GM12878 (cell line): Measurements from ENCODE around the gene BCAS3. TPM values are rescaled to one million over a fixed set of nuclear protein-coding genes. Genes with fewer than 3 reads are reported as not detected.
A peak's percentile ranks its signal among the peaks of the same experiment; 100 is the strongest.

Source experiments
- ATAC-seq: fragments of 200-7000 bp; cut with Tn5 transposase; 3 replicates; pipeline ENCODE4 v1.9.1; 2020; ENCODE audit warnings: mild to moderate bottlenecking, moderate library complexity
- BruUV-seq: library from RNA; stranded (reverse); fragments of 400-500 nt; replicated peaks from 2 replicates; lab custom pipeline; 2021; lab: Mats Ljungman, UMichigan
- CTCF ChIA-PET: fragments of 300-600 bp; sonication (Branson Sonifier 250); formaldehyde crosslinking; extraction: SDS; loops from one replicate; lab custom pipeline; 2021; ENCODE audit warnings: inconsistent platforms; lab: Yijun Ruan, JAX
- POLR2A ChIA-PET: fragments of 350-600 bp; formaldehyde crosslinking; extraction: SDS; loops from one replicate; lab custom pipeline; 2021; ENCODE audit warnings: inconsistent platforms; lab: Charles Lee
- RAD21 ChIA-PET: fragments of 300-600 bp; sonication (Branson Sonifier 250); formaldehyde crosslinking; loops from one replicate; lab custom pipeline; 2023; ENCODE audit warnings: antibody characterized with exemption; ENCODE audit not compliant: unreplicated experiment; lab: Charles Lee
- SMC1A ChIA-PET: fragments of 300-600 bp; sonication (Branson Sonifier 250); formaldehyde crosslinking; loops from one replicate; lab custom pipeline; 2023; ENCODE audit not compliant: unreplicated experiment, uncharacterized antibody; lab: Charles Lee
- DNase-seq: peaks from one replicate; pipeline ENCODE4 v3.0.0-alpha.2; 2011; ENCODE audit warnings: low read depth, low spot score
- FAIRE-seq: peaks from 3 replicates; lab custom pipeline; 2011; peaks lifted over from hg19 to GRCh38; lab: Jason Lieb, UNC
- H2AFZ ChIP-seq: 2 replicates; pipeline ENCODE4 v1.6.0; 2011; ENCODE audit warnings: low read depth, low read length, control low read depth; ENCODE audit not compliant: control insufficient read depth
- H3K27ac ChIP-seq: 2 replicates; pipeline ENCODE4 v1.5.1; 2011; ENCODE audit warnings: control low read depth; ENCODE audit not compliant: control insufficient read depth, insufficient read depth
- H3K27me3 ChIP-seq, 2 experiments: replicated peaks in 1 of 2; 2 replicates each; pipeline versions ENCODE4 v1.6.0 to v1.6.1; 2011; ENCODE audit warnings: low read length in 1 of 2; ENCODE audit not compliant: control insufficient read depth in 2 of 2, insufficient read depth in 2 of 2
- H3K36me3 ChIP-seq, 2 experiments: 2 replicates each; pipeline ENCODE4 v1.5.1; 2011; ENCODE audit warnings: low read length in 1 of 2; ENCODE audit not compliant: control insufficient read depth in 2 of 2, insufficient read depth in 2 of 2
- H3K4me1 ChIP-seq: 2 replicates; pipeline ENCODE4 v1.6.1; 2011; ENCODE audit warnings: mild to moderate bottlenecking, low read length, moderate library complexity, mixed read lengths; ENCODE audit not compliant: control insufficient read depth, insufficient read depth
- H3K4me2 ChIP-seq: 2 replicates; pipeline ENCODE4 v1.6.0; 2011; ENCODE audit warnings: control low read depth; ENCODE audit not compliant: control insufficient read depth, insufficient read depth
- H3K4me3 ChIP-seq: fragments of 200-600 bp; sonication (generic); 2 replicates; pipeline ENCODE4 v1.5.1; 2016
- H3K79me2 ChIP-seq: 2 replicates; pipeline ENCODE4 v1.6.0; 2011; ENCODE audit warnings: low read length; ENCODE audit not compliant: control insufficient read depth, insufficient read depth
- H3K9ac ChIP-seq: 2 replicates; pipeline ENCODE4 v1.8.0; 2011; ENCODE audit warnings: low read length, control low read depth, mixed read lengths; ENCODE audit not compliant: control insufficient read depth, insufficient read depth
- H3K9me3 ChIP-seq: replicated peaks from 3 replicates; pipeline ENCODE4 v1.5.1; 2011; ENCODE audit warnings: mild to moderate bottlenecking, low read length; ENCODE audit not compliant: control insufficient read depth, insufficient read depth
- H4K20me1 ChIP-seq: 2 replicates; pipeline ENCODE4 v1.6.0; 2011; ENCODE audit not compliant: control insufficient read depth, insufficient read depth
- ATF7 ChIP-seq: fragments of 450-650 bp; IDR thresholded peaks from 2 replicates; pipeline ENCODE4 v1.6.1; 2016; ENCODE audit warnings: low read depth, mild to moderate bottlenecking
- E2F8 ChIP-seq: fragments of 450-650 bp; IDR thresholded peaks from 2 replicates; pipeline ENCODE4 v1.6.1; 2018; ENCODE audit warnings: mild to moderate bottlenecking, low read depth, moderate library complexity; ENCODE audit not compliant: partially characterized antibody
- ETV6 ChIP-seq, 2 experiments: fragments of 450-650 bp in 1 of 2; IDR thresholded peaks in 1 of 2; conservative IDR thresholded peaks in 1 of 2; 2 replicates each; pipeline ENCODE4 v1.6.1; 2014; ENCODE audit warnings: antibody characterized with exemption in 1 of 2, borderline replicate concordance in 1 of 2, low read depth in 1 of 2, mild to moderate bottlenecking in 1 of 2, moderate library complexity in 1 of 2
- HDGF ChIP-seq: fragments of 450-650 bp; IDR thresholded peaks from 2 replicates; pipeline ENCODE4 v1.6.1; 2016; ENCODE audit warnings: antibody characterized with exemption
- HSF1 ChIP-seq: fragments of 150-350 bp; IDR thresholded peaks from 2 replicates; pipeline ENCODE4 v1.6.1; 2014; ENCODE audit warnings: mild to moderate bottlenecking, low read depth, low read length
- IKZF1 ChIP-seq: fragments of 450-650 bp; conservative IDR thresholded peaks from 2 replicates; pipeline ENCODE4 v1.6.1; 2017; ENCODE audit warnings: antibody characterized with exemption, mild to moderate bottlenecking
- MXI1 ChIP-seq: fragments of 150-350 bp; IDR thresholded peaks from 2 replicates; pipeline ENCODE4 v1.6.1; 2011; ENCODE audit warnings: low read depth, mild to moderate bottlenecking, inconsistent platforms, low read length, improper control_type of control experiment
- NFXL1 ChIP-seq: fragments of 450-650 bp; IDR thresholded peaks from 2 replicates; pipeline ENCODE4 v1.6.1; 2017; ENCODE audit warnings: antibody characterized with exemption, mild to moderate bottlenecking, borderline replicate concordance
- WRNIP1 ChIP-seq: IDR thresholded peaks from 2 replicates; pipeline ENCODE4 v1.6.1; 2011; ENCODE audit warnings: low read depth, low read length, improper control_type of control experiment, borderline replicate concordance
- WGBS: methylation state at CpG from one replicate; pipeline ENCODE4 v1.1.6; 2016; ENCODE audit warnings: low lambda C conversion rate; ENCODE audit not compliant: insufficient replicate concordance, insufficient coverage; ENCODE audit errors: missing lambda C conversion rate; 5-methylcytosine and 5-hydroxymethylcytosine counted together
- in situ Hi-C: fragments of 300-500 bp; cut with MboI; formaldehyde crosslinking; loops from 9 replicates; pipeline ENCODE4 v1.14.3; 2018; ENCODE audit warnings: mixed read lengths
- intact Hi-C: fragments of 100-400 bp; cut with micrococcal nuclease; formaldehyde crosslinking; loops from one replicate; pipeline ENCODE4 v1.14.2; 2022; ENCODE audit not compliant: unreplicated experiment
- polyA plus RNA-seq, 11 experiments: library from polyadenylated mRNA; depleted of rRNA in 4 of 11; unstranded in 6 of 11; stranded (reverse) in 5 of 11; fragments of >200 nt; fragmentation: Nextera tagmentation in 4 of 11; fragmentation: Illumina TruSeq in 1 of 11; extraction: Ambion mirVana in 4 of 11; extraction: Trizol in 1 of 11; gene quantifications; 1 replicate in 1 of 11; 2 replicates in 10 of 11; pipeline versions ENCODE4 v1.2.1 to v1.2.3, GENCODE V29; 2011 to 2016; ENCODE audit warnings: inconsistent platforms in 2 of 11, missing spikeins in 2 of 11, low read depth in 1 of 11
- total RNA-seq, 4 experiments: library from RNA; depleted of rRNA in 3 of 4; stranded (reverse); fragments of >200 nt in 3 of 4; fragmentation: Illumina TruSeq in 1 of 4; extraction: Trizol in 1 of 4; gene quantifications; 2 replicates each; pipeline versions ENCODE4 v1.2.1 to v1.2.3, GENCODE V29; 2013 to 2021

The BCAS3 gene
- total and polyA plus RNA-seq, 10 of the 15 experiments (the other 5 are each of a cell fraction or from before 2014, with no cell fraction given): 2.1 to 11.0 (median 6.6) TPM

DNA sequence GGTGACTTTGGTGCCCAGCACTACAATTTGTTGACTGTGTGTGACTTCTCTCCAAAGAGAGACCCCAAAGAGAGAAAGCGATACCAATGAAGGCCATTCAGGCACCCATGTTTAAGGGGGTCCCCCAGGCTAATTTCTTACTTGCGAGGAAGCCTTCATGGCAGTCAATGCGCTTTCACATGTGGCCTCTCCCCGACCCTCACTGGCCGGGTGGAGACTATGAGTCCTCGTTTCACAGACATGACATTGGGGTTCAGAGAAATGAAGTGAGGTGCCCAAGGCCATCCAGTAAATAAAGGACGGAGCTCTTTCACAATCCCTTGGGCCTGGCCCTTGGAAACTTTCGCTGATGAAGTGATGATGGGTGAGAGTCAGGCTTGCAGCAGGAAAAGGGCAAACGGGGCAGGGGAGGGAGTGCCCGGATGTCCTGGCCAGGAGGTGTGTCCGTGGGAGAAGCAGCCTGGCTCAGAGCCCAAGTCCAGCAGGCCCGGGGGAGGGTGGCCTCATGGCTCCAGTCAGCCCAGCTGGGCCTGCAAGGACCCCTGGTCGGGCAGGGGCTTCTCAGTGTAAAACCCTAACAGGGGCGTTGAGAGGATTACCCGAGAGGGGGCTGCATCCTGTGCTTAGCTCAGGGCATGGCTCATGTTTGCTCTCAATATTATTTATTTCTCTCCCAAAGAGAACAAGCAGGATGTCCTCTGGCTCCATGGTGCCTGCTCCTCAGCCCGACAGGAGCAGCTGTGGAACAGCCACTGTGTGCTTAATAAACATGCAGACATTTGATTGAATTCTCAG is 736.7 kb downstream of the BCAS3 start:
- Histone ChIP-seq H3K36me3 (no peaks in the 10 kb centered on the region), H4K20me1 (no peaks in the 10 kb centered on the region), H3K4me1 (peaks cover 4% of the 10 kb centered on the region; the same call in 1 of the 2 replicates), H3K4me3 (no peak overlapping the region), H3K9me3 (peaks cover 1% of the 10 kb centered on the region; the same call in 1 of the 3 replicates), H2AFZ (no peak overlapping the region), H3K4me2 (no peak overlapping the region), H3K79me2 (no peaks in the 10 kb centered on the region), H3K9ac (no peak overlapping the region), H3K27me3 (peaks cover 10 to 20% of the 10 kb centered on the region in 2 experiments; a peak in 3 of 4 replicates), H3K27ac (no peak overlapping the region)
- 0 out of 4 replicates have a peak, but pooled peaks of 1 of the 2 experiments have one; percentile 70 for TF ChIP-seq ETV6 (conservative IDR thresholded peaks at IDR 0.05 in 1 of 2, IDR thresholded peaks at IDR 0.05 in 1 of 2; ENCODE audit: borderline replicate concordance in 1 of 2, low read depth in 1 of 2)
- peak; percentile 85; the same call in 1 of the 2 replicates for TF ChIP-seq NFXL1
- TF ChIP-seq HDGF: no peak
- no peak for TF ChIP-seq ATF7
- WGBS: 48% methylated on average over 14 of the region's 16 CpGs
- ATAC-seq (no peak), DNase-seq (no peak), FAIRE-seq (no peak)
- intact Hi-C loops: no loop called here
- in situ Hi-C loops: loop anchor here (10.0 kb wide), 1 partner anchor 690 kb away; no protein-coding TSS in a partner anchor
- no TSS peak for BruUV-seq
- ChIA-PET CTCF (interaction anchor here (1.0 to 2.4 kb wide), 4 partner anchors 33 to 426 kb away, joined by 3 to 7 read pairs (median 5); no protein-coding TSS in a partner anchor), POLR2A (no interaction called here), SMC1A (interaction anchor here (2.2 kb wide), 1 partner anchor 695 kb away, joined by 8 read pairs; no protein-coding TSS in a partner anchor), RAD21 (interaction anchor here (0.7 to 1.9 kb wide), 2 partner anchors 423 to 695 kb away, joined by 3 to 8 read pairs; no protein-coding TSS in a partner anchor)

DNA sequence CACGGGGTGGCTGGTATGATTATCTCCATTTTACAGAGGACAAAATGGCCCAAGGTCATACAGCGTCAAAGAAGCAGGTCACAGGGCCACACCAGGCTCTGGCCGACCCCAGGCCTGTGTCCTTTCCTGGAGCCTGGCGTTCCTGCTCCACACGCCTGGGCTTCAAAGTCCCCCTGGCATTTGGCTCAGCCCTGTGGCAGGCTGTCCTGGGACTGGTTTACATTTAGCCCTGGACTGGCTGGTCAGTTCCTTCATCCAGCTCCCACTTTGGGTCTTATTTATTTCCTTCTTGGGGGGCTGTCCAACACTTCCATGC is 737.2 kb downstream of the BCAS3 start:
- no peak overlapping the region for H3K4me3 ChIP-seq
- ChIA-PET RAD21 (interaction anchor here (1.3 to 1.9 kb wide), 2 partner anchors 421 to 695 kb away, joined by 4 to 8 read pairs; no protein-coding TSS in a partner anchor), POLR2A (no interaction called here), SMC1A (no interaction called here), CTCF (interaction anchor here (1.0 to 2.4 kb wide), 2 partner anchors 136 to 221 kb away, joined by 3 to 7 read pairs; no protein-coding TSS in a partner anchor)
- H2AFZ ChIP-seq: no peak overlapping the region
- H3K27me3 ChIP-seq: peaks cover 10 to 19% of the 10 kb centered on the region in 2 experiments; a peak in 3 of 4 replicates
- H4K20me1 ChIP-seq: no peaks in the 10 kb centered on the region
- H3K79me2 ChIP-seq: no peaks in the 10 kb centered on the region
- intact Hi-C loops: loop anchor here (5.0 kb wide), 1 partner anchor 692 kb away; no protein-coding TSS in a partner anchor
- H3K36me3 ChIP-seq: no peaks in the 10 kb centered on the region
- in situ Hi-C loops: loop anchor here (5.0 to 10.0 kb wide), 2 partner anchors 422 to 690 kb away; no protein-coding TSS in a partner anchor
- no TSS peak for BruUV-seq
- H3K4me1 ChIP-seq: peaks cover 4% of the 10 kb centered on the region; the same call in 1 of the 2 replicates
- no peak overlapping the region for H3K9ac ChIP-seq
- WGBS: 56% methylated on average over 5 of the region's 5 CpGs
- peak; percentile 8; the same call in 1 of the 2 replicates for TF ChIP-seq NFXL1
- no peak for TF ChIP-seq HSF1
- TF ChIP-seq MXI1: no peak
- TF ChIP-seq E2F8: no peak
- no peak for TF ChIP-seq IKZF1
- no peak for TF ChIP-seq WRNIP1
- H3K27ac ChIP-seq: no peak overlapping the region
- ATAC-seq (no peak), DNase-seq (no peak), FAIRE-seq (no peak)
- H3K9me3 ChIP-seq: peaks cover 1% of the 10 kb centered on the region; the same call in 1 of the 3 replicates
- no peak overlapping the region for H3K4me2 ChIP-seq
